ENCODE results near the gene MANBA. TPM values are rescaled to one million over a fixed set of nuclear protein-coding genes. Genes with fewer than 3 reads are reported as not detected.
"Not testable (repeated sequence)": the region's sequence is repeated elsewhere in the genome, so short reads cannot be mapped to it uniquely, and the experiment has no call there.

The MANBA gene
- total RNA-seq, 1 donor from 2014 or later = 30.3 TPM

- no peaks in the 10 kb centered on the region for H3K27me3 ChIP-seq (ENCODE audit: low read depth)
- no peak for TF ChIP-seq CTCF (IDR thresholded peaks at IDR 0.05; ENCODE audit: borderline replicate concordance)
- H3K27ac ChIP-seq (replicated peaks) = no peak overlapping the region
- H3K4me3 ChIP-seq = no peak overlapping the region
- no peak for DNase-seq
- H3K36me3 ChIP-seq = peaks cover 28% of the 10 kb centered on the region
- H3K9me3 ChIP-seq (replicated peaks) = no peaks in the 10 kb centered on the region
- intact Hi-C loops (cut with micrococcal nuclease) = no loop called here
- peaks cover 8% of the 10 kb centered on the region for H3K4me1 ChIP-seq
These were observed 37.3 kb downstream of the MANBA start for GRCh38 chr4:102723511-102723910.

- no peak for TF ChIP-seq CTCF (IDR thresholded peaks at IDR 0.05; ENCODE audit: borderline replicate concordance)
These were observed 38.0 kb downstream of the MANBA start for GRCh38 chr4:102722740-102723139.

GRCh38 chr4:102718833-102719575 lies 41.8 kb downstream of the MANBA start:
- peaks cover 25% of the 10 kb centered on the region for H3K36me3 ChIP-seq

More at GRCh38 chr4:102722740-102723139, 38.0 kb downstream of the MANBA start:
- Histone ChIP-seq H3K36me3 (peaks cover 28% of the 10 kb centered on the region), H3K27me3 (ENCODE audit: low read depth) (no peaks in the 10 kb centered on the region), H3K4me3 (no peak overlapping the region), H3K9me3 (replicated peaks) (no peaks in the 10 kb centered on the region), H3K27ac (replicated peaks) (no peak overlapping the region), H3K4me1 (peaks cover 8% of the 10 kb centered on the region)
- intact Hi-C loops (cut with micrococcal nuclease) = no loop called here
- no peak for DNase-seq

GRCh38 chr4:102717448-102718092 lies 43.2 kb downstream of the MANBA start:
- Histone ChIP-seq H3K4me3 (no peak overlapping the region), H3K4me1 (peaks cover 10% of the 10 kb centered on the region), H3K9me3 (replicated peaks) (no peaks in the 10 kb centered on the region), H3K36me3 (peaks cover 22% of the 10 kb centered on the region), H3K27ac (replicated peaks) (no peak overlapping the region), H3K27me3 (ENCODE audit: low read depth) (no peaks in the 10 kb centered on the region)
- TF ChIP-seq CTCF (IDR thresholded peaks at IDR 0.05; ENCODE audit: borderline replicate concordance) = no peak
- DNase-seq = no peak
- intact Hi-C loops (cut with micrococcal nuclease) = no loop called here

More at GRCh38 chr4:102718833-102719575, 41.8 kb downstream of the MANBA start:
- H3K27me3 ChIP-seq (ENCODE audit: low read depth); H3K27ac ChIP-seq (replicated peaks); intact Hi-C loops (cut with micrococcal nuclease); H3K4me3 ChIP-seq; DNase-seq; H3K9me3 ChIP-seq (replicated peaks): not testable (repeated sequence)
- H3K4me1 ChIP-seq = peaks cover 11% of the 10 kb centered on the region

- no peak for TF ChIP-seq CTCF (IDR thresholded peaks at IDR 0.05; ENCODE audit: borderline replicate concordance)
- DNase-seq = no peak
- Histone ChIP-seq H3K4me1 (peaks cover 10% of the 10 kb centered on the region), H3K36me3 (peaks cover 19% of the 10 kb centered on the region), H3K9me3 (replicated peaks) (no peaks in the 10 kb centered on the region), H3K27me3 (ENCODE audit: low read depth) (no peaks in the 10 kb centered on the region), H3K4me3 (no peak overlapping the region), H3K27ac (replicated peaks) (no peak overlapping the region)
- intact Hi-C loops (cut with micrococcal nuclease) = no loop called here
These were observed 45.7 kb downstream of the MANBA start for GRCh38 chr4:102715057-102715456.

GRCh38 chr4:102713774-102714173 lies 47.0 kb downstream of the MANBA start:
- DNase-seq; H3K9me3 ChIP-seq (replicated peaks); H3K27me3 ChIP-seq (ENCODE audit: low read depth); H3K4me3 ChIP-seq; intact Hi-C loops (cut with micrococcal nuclease); H3K27ac ChIP-seq (replicated peaks): not testable (repeated sequence)
- Histone ChIP-seq H3K4me1 (peaks cover 10% of the 10 kb centered on the region), H3K36me3 (peaks cover 10% of the 10 kb centered on the region)

All from left ventricle myocardium inferior (tissue), 1 donor.